CD4-positive, alpha-beta T cell treated with Interferon gamma for 1 hour (primary cell): ENCODE measurements around the gene OPCML.

Experiments used
- DNase-seq: peaks from one replicate; pipeline ENCODE4 v3.0.0-alpha.2; 2020

Gene OPCML

GRCh38 chr11:132681971-132682370 is 850.3 kb downstream of the OPCML start:
- DNase-seq: no peak

GRCh38 chr11:132680584-132680983 is 851.7 kb downstream of the OPCML start:
- DNase-seq: no peak

- DNase-seq: no peak
Observed at GRCh38 chr11:132674151-132674550, 858.1 kb downstream of the OPCML start.

GRCh38 chr11:132671851-132672370 is 860.4 kb downstream of the OPCML start:
- no peak for DNase-seq

- no peak for DNase-seq
Observed at GRCh38 chr11:132670921-132671675, 861.2 kb downstream of the OPCML start.

GRCh38 chr11:132669949-132670348 is 862.4 kb downstream of the OPCML start:
- no peak for DNase-seq

GRCh38 chr11:132665205-132665604 is 867.1 kb downstream of the OPCML start:
- no peak for DNase-seq

GRCh38 chr11:132658696-132659095 is 873.6 kb downstream of the OPCML start:
- no peak for DNase-seq

- no peak for DNase-seq
Observed at GRCh38 chr11:132658004-132658403, 874.3 kb downstream of the OPCML start.

GRCh38 chr11:132655187-132655855 is 877.0 kb downstream of the OPCML start:
- no peak for DNase-seq

GRCh38 chr11:132653237-132653636 is 879.1 kb downstream of the OPCML start:
- no peak for DNase-seq

GRCh38 chr11:132650969-132651720 is 881.2 kb downstream of the OPCML start:
- DNase-seq: no peak

- no peak for DNase-seq
Observed at GRCh38 chr11:132649277-132649676, 883.0 kb downstream of the OPCML start.

GRCh38 chr11:132648851-132649250 is 883.5 kb downstream of the OPCML start:
- no peak for DNase-seq

- DNase-seq: no peak
Observed at GRCh38 chr11:132646890-132647289, 885.4 kb downstream of the OPCML start.

GRCh38 chr11:132644520-132645239 is 887.6 kb downstream of the OPCML start:
- no peak for DNase-seq

- DNase-seq: no peak
Observed at GRCh38 chr11:132643239-132643638, 889.1 kb downstream of the OPCML start.

- DNase-seq: no peak
Observed at GRCh38 chr11:132640952-132641351, 891.3 kb downstream of the OPCML start.

GRCh38 chr11:132639986-132640385 is 892.3 kb downstream of the OPCML start:
- DNase-seq: no peak

GRCh38 chr11:132639403-132639802 is 892.9 kb downstream of the OPCML start:
- no peak for DNase-seq

GRCh38 chr11:132638423-132638822 is 893.9 kb downstream of the OPCML start:
- DNase-seq: no peak

GRCh38 chr11:132636523-132636922 is 895.8 kb downstream of the OPCML start:
- DNase-seq: no peak

GRCh38 chr11:132632641-132633124 is 899.6 kb downstream of the OPCML start:
- DNase-seq: no peak
